NCI-H460 (cell line): ENCODE results near the gene PLSCR3. TPM values are rescaled to one million over a fixed set of nuclear protein-coding genes. Genes with fewer than 3 reads are reported as not detected.
A peak's percentile ranks its signal among the peaks of the same experiment; 100 is the strongest.

Source experiments
- DNase-seq: peaks from one replicate; pipeline ENCODE4 v3.0.0-alpha.2; 2016; ENCODE audit warnings: low read depth; ENCODE audit errors: extremely low read depth
- total RNA-seq: library from RNA; depleted of rRNA; stranded (reverse); fragments of >200 nt; shearing (Covaris generic); gene quantifications from 2 replicates; pipeline ENCODE4 v1.2.3, GENCODE V29; 2014

The PLSCR3 gene
- total RNA-seq, 1 experiment from 2014 or later = 32.4 TPM

DNA sequence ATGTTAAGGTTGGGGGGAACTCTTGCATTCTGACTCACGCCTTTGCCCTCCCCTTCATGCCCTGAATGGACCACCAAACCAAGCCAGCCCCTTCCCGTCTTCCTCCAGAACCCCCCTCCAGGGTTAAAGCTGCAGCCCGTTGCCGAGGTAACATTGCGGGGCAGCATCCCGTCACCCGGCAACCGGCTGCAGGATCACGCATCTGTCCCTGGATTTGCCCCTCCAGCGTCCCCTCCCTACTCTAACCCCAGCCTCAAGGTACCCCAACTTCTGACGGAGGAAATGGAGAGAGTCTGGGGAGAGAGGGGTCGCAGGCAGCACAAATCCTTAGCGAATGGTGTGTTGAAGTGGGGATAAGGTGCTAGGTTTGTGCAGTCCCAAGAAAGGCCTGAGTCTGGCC is 12.8 kb upstream of the PLSCR3 start:
- no peak for DNase-seq

DNA sequence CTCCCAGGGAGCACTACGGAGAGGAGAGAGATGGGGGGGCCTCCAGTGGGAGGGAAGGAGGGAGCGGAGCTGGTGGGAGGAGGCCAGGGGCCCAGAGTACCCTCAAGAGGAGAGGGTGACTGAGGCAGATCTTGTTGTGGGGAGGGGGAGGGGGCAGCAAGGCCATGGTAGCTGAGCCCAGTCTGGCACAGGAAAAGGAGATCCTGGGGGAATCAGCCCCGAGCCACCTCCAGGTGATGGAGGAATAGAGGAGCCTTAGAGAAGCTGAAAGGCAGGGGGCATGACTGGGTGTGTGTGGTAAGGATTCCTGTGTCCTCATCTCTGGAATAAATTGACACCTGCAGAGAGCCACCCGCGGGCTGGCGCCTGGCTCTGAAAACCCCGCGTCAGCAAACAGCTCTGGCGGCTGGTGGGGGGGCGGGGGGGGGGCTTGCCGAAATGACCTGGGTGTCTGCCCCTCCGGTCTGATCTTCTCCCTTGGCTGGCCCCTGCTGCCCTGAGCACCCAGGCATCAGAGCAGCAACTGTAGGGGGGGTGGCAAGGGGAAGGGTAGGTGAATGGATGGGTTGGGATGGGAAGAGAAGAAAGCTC is 12.0 kb upstream of the PLSCR3 start:
- DNase-seq = no peak

DNA sequence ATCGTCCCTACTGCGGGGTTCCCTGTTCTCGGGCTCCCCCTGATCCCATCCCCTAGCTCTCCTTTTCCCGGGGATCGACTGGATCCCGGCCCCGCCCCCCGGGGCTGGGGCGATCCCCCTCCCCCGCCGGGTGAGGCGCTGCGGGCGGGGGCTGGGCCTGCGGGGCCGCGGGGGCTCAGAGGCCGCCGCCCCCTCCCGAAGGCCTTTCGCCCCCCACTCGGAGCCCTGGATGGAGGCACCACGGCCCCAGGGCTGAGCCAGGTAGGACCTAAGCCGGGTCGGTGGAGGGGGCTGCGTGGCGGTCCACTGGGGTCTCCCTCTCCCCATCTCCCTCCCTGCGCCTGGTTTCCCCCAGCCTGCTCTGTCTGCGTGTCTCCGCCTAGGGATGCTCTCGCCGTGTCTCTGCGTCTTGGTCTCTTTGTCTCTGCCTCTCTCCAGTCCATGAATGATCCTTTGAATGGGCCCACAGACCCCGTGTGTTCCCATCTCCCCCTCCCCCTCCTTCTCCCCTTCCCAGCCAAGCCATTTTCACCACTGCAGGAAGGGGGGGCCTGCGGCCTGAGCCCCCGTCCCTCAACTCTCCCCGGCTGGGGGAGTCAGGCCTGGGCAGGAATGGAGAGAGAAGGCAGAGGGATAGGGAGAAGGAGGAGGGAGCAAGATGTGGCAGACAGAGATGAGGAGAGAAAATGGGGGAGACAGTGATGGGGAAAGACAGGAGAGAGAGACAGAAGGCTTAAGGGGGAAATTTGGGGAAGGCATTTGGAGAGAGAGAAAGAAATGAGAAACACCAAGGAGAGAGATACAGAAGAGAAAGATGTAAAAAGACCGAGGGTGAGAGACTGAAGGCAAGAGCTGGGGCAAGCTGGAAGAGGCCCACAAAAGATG is 11.3 kb upstream of the PLSCR3 start:
- no peak for DNase-seq

DNA sequence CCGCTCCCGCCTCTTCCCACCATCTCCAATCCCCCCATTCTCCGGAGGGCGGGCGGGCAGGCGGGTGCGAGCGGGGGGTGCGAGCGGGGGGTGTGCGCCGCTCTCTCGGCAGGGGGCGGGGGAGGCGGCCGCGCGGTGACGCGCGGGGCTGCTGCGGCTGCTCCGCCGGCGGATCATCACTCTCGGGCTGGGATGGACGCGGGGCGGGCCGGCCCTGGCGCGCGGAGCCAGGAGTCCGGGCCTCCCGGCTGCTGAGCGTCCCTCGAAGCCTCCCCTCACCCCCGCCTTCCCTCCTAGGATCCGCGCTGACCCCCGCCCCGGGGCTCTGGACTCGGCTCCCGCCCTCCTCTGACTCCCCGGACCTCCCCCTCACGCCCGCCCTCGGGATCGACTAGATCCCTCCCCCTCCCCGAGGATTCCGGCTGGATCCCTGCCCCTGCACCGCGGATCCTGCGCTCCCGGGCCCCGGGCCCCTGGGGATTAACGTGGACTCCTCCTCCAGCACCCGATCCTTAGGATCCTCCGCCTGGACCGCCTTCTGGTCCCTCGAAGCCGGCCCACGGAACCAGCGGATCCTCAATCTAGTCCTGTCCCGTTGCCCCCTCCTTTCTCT is 10.5 kb upstream of the PLSCR3 start:
- DNase-seq = no peak

DNA sequence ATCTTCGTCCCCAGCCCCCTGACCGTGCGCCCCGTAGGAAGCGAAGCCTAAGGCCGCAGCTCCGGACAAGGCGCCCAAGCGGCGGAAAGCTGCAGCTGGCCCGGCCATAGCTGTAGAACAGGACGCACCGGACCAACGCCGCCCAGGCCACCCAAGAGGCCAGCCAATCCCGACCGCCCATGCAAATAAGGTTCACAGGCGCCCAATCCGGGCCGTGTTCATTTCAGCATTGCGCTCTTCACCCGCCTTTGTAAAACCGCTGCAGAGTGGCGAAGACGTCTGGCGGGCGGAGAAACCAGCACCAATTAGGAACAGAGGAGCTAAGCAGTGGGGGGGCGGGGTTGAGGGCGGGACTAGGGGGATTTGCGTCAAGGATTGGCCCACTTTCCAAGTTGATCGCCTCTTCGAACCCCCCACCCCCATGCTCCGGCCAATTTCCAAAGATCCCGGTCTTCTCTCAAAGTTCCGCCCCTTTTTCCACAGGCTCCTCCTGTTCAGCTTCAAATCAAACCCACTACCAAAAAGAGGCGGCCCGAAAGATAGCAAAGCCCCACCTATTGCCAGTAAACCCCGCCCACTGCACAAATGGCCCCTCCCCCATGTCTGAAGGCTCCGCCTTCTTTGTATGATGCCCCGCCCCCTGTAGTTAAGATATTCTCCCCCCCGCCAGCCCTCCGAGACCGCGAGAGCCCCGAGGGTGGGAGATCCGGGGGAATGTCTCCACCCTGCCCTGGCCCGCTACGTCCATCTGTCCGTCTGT is 9.8 kb upstream of the PLSCR3 start, which contains the start of gene TMEM256:
Gene TMEM256 (minus strand): TSS at position 121 of the 760 bp plus-strand sequence. CDS start 13 bp downstream, at position 108.
- peak; percentile 99 for DNase-seq

DNA sequence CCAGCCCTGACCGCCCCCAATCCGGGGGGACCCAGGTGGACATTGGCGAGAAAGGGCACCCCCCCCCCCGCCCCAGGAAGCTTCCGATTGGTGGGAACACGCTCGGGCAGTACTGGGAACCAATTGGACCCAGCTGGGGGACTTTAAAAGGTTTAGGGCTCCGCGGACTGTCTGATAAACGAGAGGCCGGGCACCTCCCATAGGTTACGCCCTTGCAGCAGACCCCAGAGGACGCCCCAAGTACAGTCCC is 9.3 kb upstream of the PLSCR3 start:
- no peak for DNase-seq

DNA sequence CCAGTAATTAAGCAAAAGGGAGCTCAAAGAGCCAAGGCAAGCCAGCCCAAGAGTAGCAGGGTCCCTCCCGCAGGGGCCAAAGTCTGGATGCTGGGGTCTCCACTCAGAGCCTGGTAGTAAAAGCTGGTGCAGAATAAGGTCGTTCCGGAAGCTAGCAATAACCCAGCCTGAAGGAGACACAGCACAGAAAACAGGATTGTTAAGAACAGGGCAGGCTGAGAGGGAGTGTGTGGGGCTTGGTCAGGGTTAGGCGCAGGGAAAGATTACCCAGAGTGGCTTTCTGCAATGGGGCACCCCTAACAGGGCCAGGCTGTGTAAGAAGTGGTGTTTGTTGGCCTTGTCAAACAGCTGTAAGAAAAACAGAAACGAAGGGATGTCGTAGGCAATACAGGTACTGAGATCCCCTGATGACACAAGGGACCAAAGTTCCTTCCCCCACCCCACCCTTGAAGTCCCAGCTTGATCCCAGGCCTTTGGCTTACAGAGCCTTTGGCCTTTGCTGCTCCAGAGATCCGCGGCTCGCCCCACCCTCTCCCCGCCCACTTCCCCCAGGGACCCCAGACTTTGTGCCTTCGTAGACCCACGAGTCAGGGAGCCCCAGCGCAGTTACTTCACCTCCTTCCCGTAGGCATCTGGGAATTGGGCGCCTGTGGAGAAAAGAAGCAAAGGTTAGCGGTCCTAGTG is 8.9 kb upstream of the PLSCR3 start:
- DNase-seq = no peak

DNA sequence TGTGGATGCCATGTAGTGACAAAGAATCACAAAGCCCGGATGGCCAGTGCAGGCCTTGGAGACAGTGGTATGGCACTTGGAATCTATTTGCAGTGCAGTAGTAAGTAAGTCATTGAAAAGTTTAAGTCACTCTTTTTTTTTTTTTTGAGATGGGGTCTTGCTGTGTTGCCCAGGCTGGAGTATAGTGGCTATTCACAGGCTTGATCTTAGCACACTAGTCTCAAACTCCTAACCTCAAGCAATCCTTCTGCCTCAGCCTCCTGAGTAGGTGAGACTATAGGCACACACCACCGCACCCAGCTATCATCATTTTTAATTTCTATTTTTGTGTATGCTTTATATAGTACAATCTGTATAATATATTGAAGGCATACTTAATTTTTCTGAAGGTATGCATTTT is 4.3 kb upstream of the PLSCR3 start:
- no peak for DNase-seq

DNA sequence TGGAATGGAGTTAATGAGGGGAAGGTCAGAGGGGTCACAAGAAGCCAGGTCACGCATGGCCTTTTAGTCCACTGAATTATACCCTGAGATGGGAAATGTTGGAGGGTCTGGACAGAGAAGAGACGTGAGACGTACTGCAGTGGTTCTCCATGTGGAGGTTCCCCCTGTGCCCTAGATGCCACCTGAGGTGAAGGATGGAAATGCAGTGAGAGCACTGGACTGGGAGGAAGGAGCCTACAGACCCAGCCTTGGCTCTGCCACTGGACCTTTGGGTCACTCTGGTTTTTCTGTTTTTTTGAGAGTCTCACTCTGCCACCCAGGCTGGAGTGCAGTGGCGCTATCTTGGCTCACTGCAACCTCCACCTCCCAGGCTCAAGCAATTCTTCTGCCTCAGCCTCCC is 1.8 kb upstream of the PLSCR3 start:
- DNase-seq = no peak

DNA sequence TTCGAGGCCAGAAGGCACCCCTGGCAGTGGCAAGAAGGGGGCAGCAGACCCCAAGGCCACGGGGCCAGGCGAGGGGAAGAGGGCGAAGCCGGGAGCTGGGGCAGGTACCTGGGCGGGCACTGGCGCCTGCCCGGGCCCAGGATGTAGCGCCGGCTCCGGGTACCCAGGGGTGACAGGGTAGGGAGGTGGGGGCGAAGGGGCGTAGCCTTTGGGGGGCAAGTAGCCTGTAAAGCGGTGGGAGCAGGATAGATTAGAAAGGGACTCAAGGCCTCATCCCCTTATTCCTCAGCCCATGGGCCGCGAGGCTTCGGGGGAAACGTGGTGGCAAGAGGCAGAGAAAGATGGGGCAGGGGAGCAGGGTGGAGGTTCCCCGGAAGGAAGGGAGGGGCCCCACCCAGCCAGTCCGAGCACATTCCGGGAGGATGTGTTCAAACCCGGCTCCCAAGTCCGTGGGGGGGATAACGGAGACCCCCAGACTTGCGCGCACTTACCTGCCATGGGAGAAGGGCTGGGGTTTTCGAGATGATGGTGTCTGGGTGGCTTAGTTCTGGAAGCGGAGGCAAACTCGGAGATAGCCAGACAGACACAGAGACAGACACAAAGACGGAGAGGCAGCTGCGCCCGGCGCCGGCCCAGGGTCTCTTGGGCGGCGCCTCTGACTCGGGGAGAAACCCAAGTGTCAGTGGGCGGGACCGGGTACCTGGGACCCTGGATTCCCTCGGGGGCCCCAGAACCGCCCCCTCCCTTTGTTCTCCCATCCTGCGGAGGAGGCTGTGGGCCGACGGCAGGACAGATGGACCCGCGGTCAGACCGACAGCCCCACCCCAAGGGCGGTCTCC is 493 bp downstream of the PLSCR3 start:
- DNase-seq = no peak

DNA sequence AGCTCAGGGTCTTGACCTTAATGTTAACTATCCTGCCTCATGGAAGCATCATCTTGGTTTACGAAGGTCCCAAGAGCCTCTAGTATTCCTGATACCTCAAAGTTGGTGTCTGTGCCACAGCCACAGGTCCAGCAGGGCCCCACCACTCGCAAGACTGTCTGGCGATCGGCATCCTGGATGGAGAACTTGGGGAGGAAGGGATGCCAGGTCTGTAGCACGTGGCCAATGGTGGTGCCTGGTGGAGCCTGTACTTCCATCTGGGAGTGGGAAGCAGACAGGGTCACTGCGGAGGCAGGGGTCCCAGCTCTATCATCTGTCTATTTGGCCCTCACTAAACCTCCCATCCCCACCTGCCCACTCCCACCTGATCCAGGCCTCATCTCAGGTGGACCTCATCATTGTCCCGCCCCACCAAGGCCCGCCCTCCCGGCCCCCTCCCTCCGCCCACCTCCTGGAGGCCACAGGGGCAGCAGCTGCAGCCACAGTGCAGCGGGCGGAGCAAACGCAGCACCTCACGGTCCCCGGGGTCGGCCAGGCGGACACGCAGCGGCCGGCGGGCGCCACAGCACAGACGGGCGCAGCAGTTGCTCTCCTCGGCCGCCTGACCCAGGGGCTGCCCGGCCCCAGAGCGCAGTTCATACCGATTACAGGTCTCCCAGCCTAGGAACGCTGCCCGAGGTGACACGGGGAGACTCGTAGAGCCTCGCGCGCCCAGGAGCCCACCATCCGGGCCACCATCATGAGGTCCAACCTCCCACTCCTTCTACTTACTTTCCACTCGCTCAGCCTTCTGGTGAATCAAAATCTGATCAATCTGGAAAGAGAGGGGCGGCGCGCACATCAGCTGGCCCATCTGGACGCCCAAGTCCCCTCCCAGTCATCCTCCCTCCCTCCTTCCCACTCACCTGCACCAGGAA is 1.4 kb downstream of the PLSCR3 start:
- no peak for DNase-seq

DNA sequence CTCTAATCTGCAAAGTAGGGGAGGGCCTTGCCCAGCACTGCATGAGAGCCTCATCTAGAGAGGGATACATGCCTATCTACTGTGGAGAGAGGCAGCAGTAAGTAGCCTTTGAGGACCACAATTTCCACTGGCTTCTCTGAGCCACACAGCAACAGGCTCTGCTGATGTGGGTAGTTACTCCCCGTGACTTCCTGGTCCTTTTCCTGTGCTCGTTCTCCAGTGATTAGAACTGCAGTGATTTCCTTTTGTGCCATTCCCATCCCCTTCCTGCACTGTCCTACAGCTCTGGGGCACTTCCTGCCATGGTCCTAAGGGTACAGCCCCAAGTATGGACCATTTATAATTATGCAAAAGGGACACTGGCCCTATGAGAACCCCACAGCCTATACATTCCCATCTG is 3.0 kb downstream of the PLSCR3 start:
- DNase-seq = no peak

DNA sequence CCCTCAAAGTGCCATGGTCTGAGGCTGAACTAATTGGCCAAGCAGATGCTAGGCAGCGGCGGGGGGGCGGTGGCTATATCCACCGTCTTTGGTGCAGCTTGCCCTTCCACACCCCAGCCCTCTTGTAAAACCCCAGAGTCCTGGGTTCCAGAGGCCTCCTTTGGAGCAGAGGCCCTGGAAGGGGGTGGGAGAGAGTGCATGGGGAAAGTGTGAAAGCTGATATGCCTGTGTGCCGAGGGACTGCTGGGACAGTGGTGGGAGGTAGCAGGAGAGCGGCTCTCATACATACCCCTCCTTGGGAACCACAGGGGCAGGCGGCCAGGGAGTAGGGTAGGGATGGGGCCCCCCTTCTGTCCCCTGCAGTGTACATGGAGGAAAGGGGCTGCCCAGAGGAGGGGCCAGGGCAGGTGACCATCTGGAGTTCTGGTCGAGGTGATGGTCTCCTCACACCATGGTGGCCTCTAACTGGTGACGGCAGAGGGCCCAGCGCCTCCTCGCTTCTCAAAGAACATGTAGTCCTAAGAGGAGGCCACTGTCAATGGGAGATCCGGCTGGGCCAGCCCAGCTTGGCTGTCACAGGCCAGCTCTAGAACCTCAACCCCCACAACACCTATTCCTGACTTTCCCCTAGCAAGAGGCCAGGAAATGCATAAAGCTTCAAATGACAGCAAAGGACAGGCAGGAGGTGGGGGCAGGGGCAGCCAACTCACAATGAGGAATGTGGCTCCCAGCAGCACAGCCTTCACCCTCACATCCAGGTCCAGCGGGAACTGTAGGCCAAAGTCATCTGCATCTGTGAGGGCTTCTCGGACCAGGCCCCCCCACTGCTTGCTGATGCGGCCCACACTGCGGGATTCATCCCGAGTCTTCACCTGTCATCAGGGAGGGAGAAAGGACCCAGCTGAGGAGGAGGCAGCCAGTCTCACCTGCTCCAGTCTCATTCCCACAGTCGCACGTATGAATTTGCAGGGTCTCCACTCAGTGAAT is 4.1 kb downstream of the PLSCR3 start:
- no peak for DNase-seq

DNA sequence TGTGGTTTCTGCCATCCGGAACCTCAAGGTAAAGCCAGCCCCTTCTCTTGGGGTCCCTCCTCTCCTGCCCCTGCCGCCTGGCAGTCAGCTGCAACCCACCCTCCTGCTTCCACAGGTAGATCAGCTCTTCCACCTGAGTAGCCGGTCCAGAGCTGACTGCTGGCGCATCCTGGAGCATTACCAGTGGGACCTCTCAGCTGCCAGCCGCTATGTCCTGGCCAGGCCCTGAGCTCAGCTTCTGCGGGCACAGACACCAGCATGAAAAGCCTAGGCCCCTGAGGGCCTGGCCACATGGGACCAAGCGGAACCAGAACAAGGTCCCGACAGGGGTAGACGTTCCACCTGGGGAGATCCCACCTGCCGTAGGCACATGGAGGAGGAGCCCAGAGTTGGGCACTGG is 5.5 kb downstream of the PLSCR3 start:
- DNase-seq = no peak

DNA sequence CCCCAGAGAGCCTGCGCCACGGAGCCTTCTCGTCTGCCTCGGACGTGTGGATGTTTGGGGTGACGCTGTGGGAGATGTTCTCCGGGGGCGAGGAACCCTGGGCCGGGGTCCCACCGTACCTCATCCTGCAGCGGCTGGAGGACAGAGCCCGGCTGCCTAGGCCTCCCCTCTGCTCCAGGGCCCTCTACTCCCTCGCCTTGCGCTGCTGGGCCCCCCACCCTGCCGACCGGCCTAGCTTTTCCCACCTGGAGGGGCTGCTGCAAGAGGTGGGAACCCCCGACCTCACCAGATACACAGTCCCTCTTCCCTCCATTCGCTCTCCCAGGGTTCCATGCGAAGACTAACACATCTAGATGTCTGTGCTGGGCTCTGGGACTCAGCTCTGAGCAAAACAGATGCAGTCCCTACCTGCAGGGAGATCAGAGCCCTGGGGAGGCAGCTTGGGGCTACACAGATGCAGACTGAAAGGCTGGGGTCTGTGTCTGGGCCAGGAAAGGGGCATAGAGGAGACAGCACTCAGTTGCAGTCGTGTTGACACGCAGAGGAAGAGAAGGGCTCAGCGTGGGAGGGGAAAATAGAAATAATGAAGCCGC is 9.7 kb downstream of the PLSCR3 start:
- DNase-seq = no peak

DNA sequence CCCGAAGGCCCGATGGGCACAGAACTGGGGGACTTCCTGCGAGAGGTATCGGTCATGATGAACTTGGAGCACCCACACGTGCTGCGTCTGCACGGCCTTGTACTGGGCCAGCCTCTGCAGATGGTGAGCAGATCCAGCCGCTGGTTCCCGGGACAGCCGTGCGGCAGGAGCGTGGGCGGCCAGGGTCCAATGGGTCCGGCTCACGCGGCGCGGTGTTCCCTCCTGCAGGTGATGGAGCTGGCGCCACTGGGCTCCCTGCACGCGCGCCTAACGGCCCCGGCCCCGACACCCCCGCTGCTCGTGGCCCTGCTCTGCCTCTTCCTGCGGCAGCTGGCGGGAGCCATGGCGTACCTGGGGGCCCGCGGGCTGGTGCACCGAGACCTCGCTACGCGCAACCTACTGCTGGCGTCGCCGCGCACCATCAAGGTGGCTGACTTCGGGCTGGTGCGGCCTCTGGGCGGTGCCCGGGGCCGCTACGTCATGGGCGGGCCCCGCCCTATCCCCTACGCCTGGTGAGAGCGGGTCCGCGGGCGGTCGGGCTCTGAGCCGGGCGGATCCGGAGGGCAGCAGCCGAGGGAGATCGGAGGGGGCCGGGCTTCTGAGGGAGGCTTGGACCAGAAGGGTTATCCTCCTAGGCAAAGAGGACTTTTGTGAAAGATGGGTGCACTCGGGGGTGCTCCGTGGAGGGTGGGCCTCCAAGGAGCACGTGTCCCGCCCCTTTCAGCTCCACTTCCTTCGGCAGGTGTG is 10.4 kb downstream of the PLSCR3 start:
- DNase-seq = no peak

DNA sequence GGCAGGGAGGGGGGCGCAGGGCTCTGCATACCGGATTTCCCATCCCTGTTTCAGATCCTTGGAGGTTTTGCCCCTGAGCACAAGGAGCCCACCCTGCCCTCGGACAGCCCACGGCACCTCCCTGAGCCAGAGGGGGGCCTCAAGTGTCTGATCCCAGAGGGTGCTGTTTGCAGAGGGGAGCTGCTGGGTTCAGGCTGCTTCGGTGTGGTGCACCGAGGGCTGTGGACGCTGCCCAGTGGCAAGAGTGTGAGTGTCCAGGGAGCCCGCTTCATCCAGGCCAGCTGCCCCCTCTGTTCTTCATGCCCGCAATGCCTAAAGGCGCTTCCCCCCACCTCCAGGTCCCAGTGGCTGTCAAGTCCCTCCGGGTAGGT is 11.0 kb downstream of the PLSCR3 start:
- DNase-seq = no peak
